GM12878 (cell line): Measurements from ENCODE around the gene PML.

ENCODE experiments used
- EGR1 ChIP-seq, 2 experiments: IDR thresholded peaks; 1 replicate in 1 of 2; 2 replicates in 1 of 2; pipeline ENCODE4 v1.6.1; 2011 to 2012; ENCODE audit warnings: low read depth in 2 of 2, low read length in 2 of 2, borderline replicate concordance in 1 of 2, mild to moderate bottlenecking in 1 of 2, moderate library complexity in 1 of 2
- JUND ChIP-seq: IDR thresholded peaks from 2 replicates; pipeline ENCODE4 v1.6.1; 2012; ENCODE audit warnings: low read depth, mild to moderate bottlenecking, low read length, improper control_type of control experiment, moderate library complexity
- MXI1 ChIP-seq: fragments of 150-350 bp; IDR thresholded peaks from 2 replicates; pipeline ENCODE4 v1.6.1; 2011; ENCODE audit warnings: low read depth, mild to moderate bottlenecking, inconsistent platforms, low read length, improper control_type of control experiment
- TAF1 ChIP-seq: IDR thresholded peaks from 2 replicates; pipeline ENCODE4 v1.6.1; 2011; ENCODE audit warnings: mild to moderate bottlenecking, low read depth, low read length, borderline replicate concordance
- YBX1 ChIP-seq: fragments of 450-650 bp; IDR thresholded peaks from 2 replicates; pipeline ENCODE4 v1.6.1; 2016; ENCODE audit warnings: antibody characterized with exemption
- TF ChIP-seq, protein P1 (sequence below), 3 experiments: IDR thresholded peaks in 2 of 3; conservative IDR thresholded peaks in 1 of 3; 2 replicates each; pipeline ENCODE4 v1.5.1; 2011; ENCODE audit warnings: low read depth in 3 of 3, low read length in 3 of 3, mild to moderate bottlenecking in 3 of 3, control low read depth in 2 of 3, moderate library complexity in 2 of 3, inconsistent platforms in 1 of 3, mixed read lengths in 1 of 3; ENCODE audit not compliant: control insufficient read depth in 2 of 3, insufficient read depth in 1 of 3; ENCODE audit errors: extremely low read depth in 1 of 3

- TF ChIP-seq, protein P1, sequence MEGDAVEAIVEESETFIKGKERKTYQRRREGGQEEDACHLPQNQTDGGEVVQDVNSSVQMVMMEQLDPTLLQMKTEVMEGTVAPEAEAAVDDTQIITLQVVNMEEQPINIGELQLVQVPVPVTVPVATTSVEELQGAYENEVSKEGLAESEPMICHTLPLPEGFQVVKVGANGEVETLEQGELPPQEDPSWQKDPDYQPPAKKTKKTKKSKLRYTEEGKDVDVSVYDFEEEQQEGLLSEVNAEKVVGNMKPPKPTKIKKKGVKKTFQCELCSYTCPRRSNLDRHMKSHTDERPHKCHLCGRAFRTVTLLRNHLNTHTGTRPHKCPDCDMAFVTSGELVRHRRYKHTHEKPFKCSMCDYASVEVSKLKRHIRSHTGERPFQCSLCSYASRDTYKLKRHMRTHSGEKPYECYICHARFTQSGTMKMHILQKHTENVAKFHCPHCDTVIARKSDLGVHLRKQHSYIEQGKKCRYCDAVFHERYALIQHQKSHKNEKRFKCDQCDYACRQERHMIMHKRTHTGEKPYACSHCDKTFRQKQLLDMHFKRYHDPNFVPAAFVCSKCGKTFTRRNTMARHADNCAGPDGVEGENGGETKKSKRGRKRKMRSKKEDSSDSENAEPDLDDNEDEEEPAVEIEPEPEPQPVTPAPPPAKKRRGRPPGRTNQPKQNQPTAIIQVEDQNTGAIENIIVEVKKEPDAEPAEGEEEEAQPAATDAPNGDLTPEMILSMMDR (IDR thresholded peaks at IDR 0.05 in 2 of 3, conservative IDR thresholded peaks at IDR 0.05 in 1 of 3; ENCODE audit: control insufficient read depth in 2 of 3, extremely low read depth in 1 of 3, insufficient read depth in 1 of 3, low read depth in 3 of 3, low read length in 3 of 3), result no peak
- TF ChIP-seq MXI1 (no peak), TAF1 (no peak), YBX1 (no peak), JUND (no peak), EGR1 (IDR thresholded peaks at IDR 0.05; ENCODE audit: borderline replicate concordance in 1 of 2, low read depth in 2 of 2, low read length in 2 of 2) (no peak)
Measured at GRCh38 chr15:74062671-74063070, 68.2 kb downstream of the PML start.
